H9 (cell line): ENCODE results near the gene TMEM225B. TPM values are rescaled to one million over a fixed set of nuclear protein-coding genes. Genes with fewer than 3 reads are reported as not detected.

Experiments used
- DNase-seq: peaks from one replicate; pipeline ENCODE4 v3.0.0-alpha.2; 2017
- H2AFZ ChIP-seq: one replicate; pipeline ENCODE4 v1.6.1; 2013; ENCODE audit warnings: mild to moderate bottlenecking, low read length, control low read depth, moderate library complexity
- H2AK5ac ChIP-seq: 2 replicates; pipeline ENCODE4 v1.6.1; 2013; ENCODE audit warnings: low read length, control low read depth, mixed read lengths; ENCODE audit not compliant: insufficient read length
- H2BK120ac ChIP-seq: one replicate; pipeline ENCODE4 v1.6.1; 2013; ENCODE audit warnings: low read depth, mild to moderate bottlenecking, low read length, control low read depth, inconsistent platforms; ENCODE audit not compliant: poor library complexity, severe bottlenecking
- H2BK12ac ChIP-seq: 2 replicates; pipeline ENCODE4 v1.6.1; 2013; ENCODE audit warnings: low read length, control low read depth, mixed read lengths, low read depth; ENCODE audit not compliant: insufficient read length
- H2BK15ac ChIP-seq: 2 replicates; pipeline ENCODE4 v1.6.1; 2013; ENCODE audit warnings: low read depth, low read length, control low read depth
- H2BK20ac ChIP-seq: one replicate; pipeline ENCODE4 v1.6.1; 2013; ENCODE audit warnings: low read depth, mild to moderate bottlenecking, low read length, control low read depth, inconsistent platforms; ENCODE audit not compliant: poor library complexity, severe bottlenecking
- H2BK5ac ChIP-seq: 2 replicates; pipeline ENCODE4 v1.6.1; 2013; ENCODE audit warnings: low read length, control low read depth, mixed read lengths; ENCODE audit not compliant: insufficient read length
- H3K14ac ChIP-seq: 2 replicates; pipeline ENCODE4 v1.6.1; 2013; ENCODE audit warnings: low read length, control low read depth; ENCODE audit not compliant: insufficient read depth
- H3K18ac ChIP-seq: 2 replicates; pipeline ENCODE4 v1.6.1; 2013; ENCODE audit warnings: low read depth, mild to moderate bottlenecking, mixed read lengths, low read length, control low read depth; ENCODE audit not compliant: insufficient read length
- H3K23ac ChIP-seq: 2 replicates; pipeline ENCODE4 v1.6.1; 2013; ENCODE audit warnings: low read length, control low read depth, mixed read lengths, low read depth; ENCODE audit not compliant: insufficient read length
- H3K23me2 ChIP-seq: 2 replicates; pipeline ENCODE4 v1.6.1; 2013; ENCODE audit warnings: low read depth, mild to moderate bottlenecking, mixed read lengths, low read length, control low read depth; ENCODE audit not compliant: insufficient read length, poor library complexity, severe bottlenecking
- H3K27ac ChIP-seq: 2 replicates; pipeline ENCODE4 v1.5.1; 2013; ENCODE audit warnings: low read length, control low read depth, mixed read lengths, low read depth; ENCODE audit not compliant: insufficient read length
- H3K27me3 ChIP-seq: 2 replicates; pipeline ENCODE4 v1.6.1; 2013; ENCODE audit warnings: low read length, control low read depth, inconsistent platforms; ENCODE audit not compliant: insufficient read depth
- H3K4ac ChIP-seq: 2 replicates; pipeline ENCODE4 v1.6.1; 2013; ENCODE audit warnings: low read depth, mild to moderate bottlenecking, control low read depth, inconsistent platforms, low read length, moderate library complexity
- H3K4me1 ChIP-seq: 2 replicates; pipeline ENCODE4 v1.6.1; 2013; ENCODE audit warnings: low read length, control low read depth, inconsistent platforms; ENCODE audit not compliant: insufficient read depth
- H3K4me2 ChIP-seq: 2 replicates; pipeline ENCODE4 v1.6.1; 2013; ENCODE audit warnings: low read length, control low read depth, mixed read lengths; ENCODE audit not compliant: insufficient read length, insufficient read depth
- H3K56ac ChIP-seq: 2 replicates; pipeline ENCODE4 v1.6.1; 2013; ENCODE audit warnings: low read depth, mild to moderate bottlenecking, mixed read lengths, low read length, control low read depth; ENCODE audit not compliant: insufficient read length
- H3K79me1 ChIP-seq: 2 replicates; pipeline ENCODE4 v1.6.1; 2013; ENCODE audit warnings: low read depth, mild to moderate bottlenecking, moderate library complexity, low read length, control low read depth, inconsistent platforms; ENCODE audit not compliant: insufficient read depth, poor library complexity, severe bottlenecking
- H3K79me2 ChIP-seq: 2 replicates; pipeline ENCODE4 v1.6.1; 2013; ENCODE audit warnings: low read length, control low read depth, inconsistent platforms; ENCODE audit not compliant: insufficient read depth
- H3K9ac ChIP-seq: 2 replicates; pipeline ENCODE4 v1.6.1; 2013; ENCODE audit warnings: low read length, control low read depth, mixed read lengths; ENCODE audit not compliant: insufficient read length; ENCODE audit errors: extremely low read depth
- H3K9me3 ChIP-seq: one replicate; pipeline ENCODE4 v1.6.1; 2013; ENCODE audit warnings: low read depth, low read length, inconsistent platforms; ENCODE audit not compliant: control insufficient read depth
- H3T11ph ChIP-seq: one replicate; pipeline ENCODE4 v1.6.1; 2013; ENCODE audit warnings: mild to moderate bottlenecking, low read length, control low read depth, inconsistent platforms
- H4K20me1 ChIP-seq: one replicate; pipeline ENCODE4 v1.6.1; 2013; ENCODE audit not compliant: control insufficient read depth, insufficient read length, insufficient read depth
- H4K5ac ChIP-seq: 2 replicates; pipeline ENCODE4 v1.6.1; 2013; ENCODE audit warnings: low read depth, mild to moderate bottlenecking, mixed read lengths, low read length, control low read depth; ENCODE audit not compliant: insufficient read length
- H4K8ac ChIP-seq: replicated peaks from 2 replicates; pipeline ENCODE4 v1.6.1; 2013; ENCODE audit warnings: low read length, control low read depth, mixed read lengths, low read depth; ENCODE audit not compliant: insufficient read length
- H4K91ac ChIP-seq: 2 replicates; pipeline ENCODE4 v1.6.1; 2013; ENCODE audit warnings: low read depth, mild to moderate bottlenecking, moderate library complexity, mixed read lengths, low read length, control low read depth; ENCODE audit not compliant: insufficient read length
- H3K27ac Mint-ChIP-seq, 3 experiments: 2 replicates in 2 of 3; 3 replicates in 1 of 3; pipeline ENCODE4 v1.8.0; 2020 to 2021; ENCODE audit warnings: mixed read lengths in 3 of 3, mild to moderate bottlenecking in 1 of 3, moderate library complexity in 1 of 3
- H3K27me3 Mint-ChIP-seq: 2 replicates; pipeline ENCODE4 v1.8.0; 2021; ENCODE audit warnings: low read depth, mild to moderate bottlenecking, moderate library complexity, mixed read lengths
- H3K36me3 Mint-ChIP-seq, 3 experiments: 2 replicates in 2 of 3; 3 replicates in 1 of 3; pipeline ENCODE4 v1.8.0; 2020 to 2021; ENCODE audit warnings: low read depth in 3 of 3, mixed read lengths in 3 of 3; ENCODE audit not compliant: insufficient read depth in 1 of 3
- H3K4me1 Mint-ChIP-seq, 2 experiments: 2 replicates each; pipeline ENCODE4 v1.8.0; 2020; ENCODE audit warnings: mixed read lengths in 2 of 2
- H3K4me3 Mint-ChIP-seq, 2 experiments: 2 replicates in 1 of 2; 3 replicates in 1 of 2; pipeline ENCODE4 v1.8.0; 2020 to 2021; ENCODE audit warnings: mild to moderate bottlenecking in 2 of 2, mixed read lengths in 2 of 2, moderate library complexity in 1 of 2
- H3K9me3 Mint-ChIP-seq, 2 experiments: 2 replicates in 1 of 2; 3 replicates in 1 of 2; pipeline ENCODE4 v1.8.0; 2020; ENCODE audit warnings: mild to moderate bottlenecking in 2 of 2, mixed read lengths in 2 of 2, moderate library complexity in 1 of 2
- WGBS: extraction: QIAGEN DNeasy Blood & Tissue Kit; methylation state at CpG from one replicate; pipeline ENCODE4 v1.1.7; 2013; ENCODE audit warnings: missing lambda C conversion rate, low lambda C conversion rate, mixed read lengths; ENCODE audit not compliant: insufficient read length; ENCODE audit errors: extremely low coverage; 5-methylcytosine and 5-hydroxymethylcytosine counted together
- total RNA-seq: library from RNA; stranded (reverse); gene quantifications from 2 replicates; pipeline ENCODE4 v1.2.1, GENCODE V29; 2021
- TF ChIP-seq, protein P1 (sequence below): fragments of 200-600 bp; sonication (generic); conservative IDR thresholded peaks from 3 replicates; pipeline ENCODE4 v1.8.0; 2021; ENCODE audit warnings: antibody characterized with exemption, mild to moderate bottlenecking

The TMEM225B gene
- total RNA-seq, 1 experiment from 2014 or later = not detected

DNA sequence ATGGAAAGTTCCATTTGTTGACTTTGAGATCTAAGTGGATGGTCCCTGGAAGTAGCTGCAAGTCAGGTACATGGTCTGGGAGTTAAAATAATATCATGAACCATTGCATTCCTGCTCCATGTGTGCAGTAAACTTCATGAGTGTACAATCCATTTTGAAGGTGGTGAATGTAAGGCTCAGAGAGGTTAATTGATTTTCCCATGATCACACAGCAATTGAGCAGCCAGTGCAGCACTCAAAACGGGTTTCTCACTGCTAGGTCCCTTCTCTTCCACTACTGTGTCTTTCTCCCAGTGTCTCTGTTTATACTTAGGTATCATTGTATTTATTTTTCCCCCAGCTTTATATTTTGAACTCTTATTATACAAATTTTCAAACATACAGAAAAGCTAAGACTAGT is 28.6 kb downstream of the TMEM225B start:
- H3K79me2 ChIP-seq = no peaks in the 10 kb centered on the region
- H2BK12ac ChIP-seq = no peak overlapping the region
- no peak overlapping the region for H3T11ph ChIP-seq
- H3K9me3 ChIP-seq = no peaks in the 10 kb centered on the region
- H4K5ac ChIP-seq = no peak overlapping the region
- H3K79me1 ChIP-seq = no peaks in the 10 kb centered on the region
- no peak overlapping the region for H3K56ac ChIP-seq
- Mint-ChIP-seq H3K4me1 (peaks cover 31 to 34% of the 10 kb centered on the region in 2 experiments), H3K27me3 (no peaks in the 10 kb centered on the region), H3K4me3 (no peak overlapping the region), H3K36me3 (peaks cover 59 to 89% (median 84%) of the 10 kb centered on the region in 3 experiments), H3K27ac (no peak overlapping the region), H3K9me3 (no peaks in the 10 kb centered on the region)
- H4K8ac ChIP-seq = no peak overlapping the region
- H2BK120ac ChIP-seq = no peak overlapping the region
- H3K18ac ChIP-seq = no peak overlapping the region
- H3K4ac ChIP-seq = no peak overlapping the region
- no peak overlapping the region for H3K27ac ChIP-seq
- no peak overlapping the region for H4K91ac ChIP-seq
- H2AFZ ChIP-seq = no peak overlapping the region
- H3K4me2 ChIP-seq = no peak overlapping the region
- no peak for DNase-seq
- H3K9ac ChIP-seq = no peak overlapping the region
- H2BK20ac ChIP-seq = no peak overlapping the region
- H4K20me1 ChIP-seq = no peaks in the 10 kb centered on the region
- H3K14ac ChIP-seq = no peak overlapping the region
- H3K23ac ChIP-seq = no peak overlapping the region
- H3K23me2 ChIP-seq = no peaks in the 10 kb centered on the region
- H3K4me1 ChIP-seq = no peaks in the 10 kb centered on the region
- no peaks in the 10 kb centered on the region for H3K27me3 ChIP-seq
- H2AK5ac ChIP-seq = no peak overlapping the region
- no peak overlapping the region for H2BK5ac ChIP-seq
- no peak overlapping the region for H2BK15ac ChIP-seq
- WGBS = no CpG with 5 or more reads among the region's 1 CpG
- TF ChIP-seq, protein P1, sequence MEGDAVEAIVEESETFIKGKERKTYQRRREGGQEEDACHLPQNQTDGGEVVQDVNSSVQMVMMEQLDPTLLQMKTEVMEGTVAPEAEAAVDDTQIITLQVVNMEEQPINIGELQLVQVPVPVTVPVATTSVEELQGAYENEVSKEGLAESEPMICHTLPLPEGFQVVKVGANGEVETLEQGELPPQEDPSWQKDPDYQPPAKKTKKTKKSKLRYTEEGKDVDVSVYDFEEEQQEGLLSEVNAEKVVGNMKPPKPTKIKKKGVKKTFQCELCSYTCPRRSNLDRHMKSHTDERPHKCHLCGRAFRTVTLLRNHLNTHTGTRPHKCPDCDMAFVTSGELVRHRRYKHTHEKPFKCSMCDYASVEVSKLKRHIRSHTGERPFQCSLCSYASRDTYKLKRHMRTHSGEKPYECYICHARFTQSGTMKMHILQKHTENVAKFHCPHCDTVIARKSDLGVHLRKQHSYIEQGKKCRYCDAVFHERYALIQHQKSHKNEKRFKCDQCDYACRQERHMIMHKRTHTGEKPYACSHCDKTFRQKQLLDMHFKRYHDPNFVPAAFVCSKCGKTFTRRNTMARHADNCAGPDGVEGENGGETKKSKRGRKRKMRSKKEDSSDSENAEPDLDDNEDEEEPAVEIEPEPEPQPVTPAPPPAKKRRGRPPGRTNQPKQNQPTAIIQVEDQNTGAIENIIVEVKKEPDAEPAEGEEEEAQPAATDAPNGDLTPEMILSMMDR = no peak
